Kidney (tissue), 14 donors: ENCODE measurements around the gene MPDZ. TPM values are rescaled to one million over a fixed set of nuclear protein-coding genes. Genes with fewer than 3 reads are reported as not detected.

Experiments
- DNase-seq, 5 donors: peaks; one replicate each; pipeline ENCODE4 v3.0.0-alpha.2; 2013 to 2020
- FAIRE-seq: peaks from 2 replicates; lab custom pipeline; 2012; peaks lifted over from hg19 to GRCh38; lab: Jason Lieb, UNC
- H3K27ac ChIP-seq, 2 donors: one replicate each; pipeline ENCODE4 v1.7.0; 2013; ENCODE audit warnings: low read depth in 2 of 2, low read length in 2 of 2, inconsistent platforms in 1 of 2
- H3K27me3 ChIP-seq: one replicate; pipeline ENCODE4 v1.7.1; 2013; ENCODE audit warnings: low read length, inconsistent platforms; ENCODE audit not compliant: control insufficient read depth, insufficient read depth
- H3K36me3 ChIP-seq, 3 donors: one replicate each; pipeline versions ENCODE4 v1.7.0 to v1.7.1; 2013; ENCODE audit warnings: low read length in 3 of 3, control low read depth in 1 of 3, inconsistent platforms in 1 of 3; ENCODE audit not compliant: insufficient read depth in 3 of 3, control insufficient read depth in 2 of 3
- H3K4me1 ChIP-seq, 3 donors: one replicate each; pipeline versions ENCODE4 v1.7.0 to v1.7.1; 2013; ENCODE audit warnings: low read length in 3 of 3, inconsistent platforms in 1 of 3, low read depth in 1 of 3; ENCODE audit not compliant: control insufficient read depth in 2 of 3, insufficient read depth in 2 of 3
- H3K4me3 ChIP-seq, 3 donors: one replicate each; pipeline versions ENCODE4 v1.7.0 to v1.8.1; 2013; ENCODE audit warnings: low read length in 3 of 3, control low read depth in 1 of 3, inconsistent platforms in 1 of 3
- H3K9ac ChIP-seq, 3 donors: one replicate each; pipeline versions ENCODE4 v1.7.0 to v1.7.1; 2013; ENCODE audit warnings: low read length in 3 of 3, control low read depth in 1 of 3, inconsistent platforms in 1 of 3
- H3K9me3 ChIP-seq, 3 donors: one replicate each; pipeline versions ENCODE4 v1.7.0 to v1.7.1; 2013; ENCODE audit warnings: low read length in 3 of 3, control low read depth in 1 of 3, inconsistent platforms in 1 of 3; ENCODE audit not compliant: control insufficient read depth in 2 of 3, insufficient read depth in 1 of 3
- intact Hi-C: fragments of 100-400 bp; cut with DNase I; formaldehyde crosslinking; loops from one replicate; pipeline ENCODE4 v1.11.1; 2022
- polyA plus RNA-seq: library from polyadenylated mRNA; stranded (reverse); fragments of 350-450 nt; fragmentation: Illumina TruSeq; extraction: RNeasy Lipid Tissue Mini Kit (QIAGEN cat#74804); gene quantifications from one replicate; pipeline ENCODE4 v1.2.3, GENCODE V29; 2014; ENCODE audit warnings: low read depth, low replicate concordance; ENCODE audit not compliant: insufficient read depth
- total RNA-seq: library from RNA; stranded (reverse); fragmentation: NEBNext Ultra II Directional; extraction: Animal tissue kit (Norgen Biotek cat#: 25700); gene quantifications from one replicate; pipeline ENCODE4 v1.2.1, GENCODE V29; 2021
- TF ChIP-seq, protein P1 (sequence below): IDR thresholded peaks from 3 replicates; pipeline ENCODE4 v1.5.1; 2012; ENCODE audit warnings: mild to moderate bottlenecking, moderate library complexity, borderline replicate concordance; ENCODE audit not compliant: insufficient read depth; ENCODE audit errors: extremely low read depth
- donor health status: control.
- donor health status: control.
- donor health status: control.
- donor health status: control.
- donor health status: control.
- donor health status: DM: yes; HTN: yes; CAD: no.
- donor health status: Normal renal cell carcinoma (clear cell type).

The MPDZ gene
- total and polyA plus RNA-seq, 2 donors from 2014 or later = 18.5 to 25.1 TPM

DNA sequence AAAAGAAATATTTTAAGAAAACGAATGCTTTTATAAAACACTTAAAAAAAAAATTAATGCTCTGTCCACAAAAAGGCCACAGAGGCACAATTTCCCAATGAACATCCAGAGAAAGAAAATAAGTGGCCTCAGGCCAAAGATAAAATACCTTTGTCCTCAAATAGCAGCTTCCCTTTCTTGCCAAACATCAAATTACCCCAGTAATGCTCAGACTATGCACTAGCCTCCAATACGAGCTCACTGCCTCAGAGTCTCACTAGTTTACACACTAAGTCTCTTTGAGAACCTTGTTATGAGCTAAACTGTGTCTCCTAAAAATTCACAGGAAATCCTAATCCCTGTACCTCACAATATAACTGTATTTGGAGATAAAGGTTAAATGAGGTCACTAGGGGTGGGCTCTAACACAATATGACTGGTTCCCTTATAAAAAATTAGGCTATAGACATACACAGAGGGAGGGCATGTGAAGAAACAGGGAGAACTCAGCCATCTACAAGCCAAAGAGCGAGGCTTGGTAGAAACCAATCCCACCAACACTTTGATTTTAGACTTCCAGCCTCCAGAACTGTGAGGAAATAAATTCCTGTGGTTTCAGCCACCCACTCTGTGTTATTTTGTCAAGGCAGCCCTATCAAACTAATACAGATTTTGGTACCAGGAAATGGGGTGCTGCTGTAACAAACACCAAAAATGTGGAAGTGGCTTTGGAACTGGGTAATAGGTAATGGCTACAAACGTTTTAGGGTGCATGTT is 4.4 kb downstream of the MPDZ start:
- Histone ChIP-seq H3K27me3 (no peaks in the 10 kb centered on the region), H3K9me3 (no peaks in the 10 kb centered on the region), H3K27ac (no peak overlapping the region), H3K9ac (no peak overlapping the region), H3K4me1 (no peaks in the 10 kb centered on the region), H3K36me3 (no peaks in the 10 kb centered on the region), H3K4me3 (no peak overlapping the region)
- intact Hi-C loops = no loop called here
- TF ChIP-seq, protein P1, sequence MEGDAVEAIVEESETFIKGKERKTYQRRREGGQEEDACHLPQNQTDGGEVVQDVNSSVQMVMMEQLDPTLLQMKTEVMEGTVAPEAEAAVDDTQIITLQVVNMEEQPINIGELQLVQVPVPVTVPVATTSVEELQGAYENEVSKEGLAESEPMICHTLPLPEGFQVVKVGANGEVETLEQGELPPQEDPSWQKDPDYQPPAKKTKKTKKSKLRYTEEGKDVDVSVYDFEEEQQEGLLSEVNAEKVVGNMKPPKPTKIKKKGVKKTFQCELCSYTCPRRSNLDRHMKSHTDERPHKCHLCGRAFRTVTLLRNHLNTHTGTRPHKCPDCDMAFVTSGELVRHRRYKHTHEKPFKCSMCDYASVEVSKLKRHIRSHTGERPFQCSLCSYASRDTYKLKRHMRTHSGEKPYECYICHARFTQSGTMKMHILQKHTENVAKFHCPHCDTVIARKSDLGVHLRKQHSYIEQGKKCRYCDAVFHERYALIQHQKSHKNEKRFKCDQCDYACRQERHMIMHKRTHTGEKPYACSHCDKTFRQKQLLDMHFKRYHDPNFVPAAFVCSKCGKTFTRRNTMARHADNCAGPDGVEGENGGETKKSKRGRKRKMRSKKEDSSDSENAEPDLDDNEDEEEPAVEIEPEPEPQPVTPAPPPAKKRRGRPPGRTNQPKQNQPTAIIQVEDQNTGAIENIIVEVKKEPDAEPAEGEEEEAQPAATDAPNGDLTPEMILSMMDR = no peak
- FAIRE-seq (no peak), DNase-seq (peak in 1 of 5 donors; percentile 18)

DNA sequence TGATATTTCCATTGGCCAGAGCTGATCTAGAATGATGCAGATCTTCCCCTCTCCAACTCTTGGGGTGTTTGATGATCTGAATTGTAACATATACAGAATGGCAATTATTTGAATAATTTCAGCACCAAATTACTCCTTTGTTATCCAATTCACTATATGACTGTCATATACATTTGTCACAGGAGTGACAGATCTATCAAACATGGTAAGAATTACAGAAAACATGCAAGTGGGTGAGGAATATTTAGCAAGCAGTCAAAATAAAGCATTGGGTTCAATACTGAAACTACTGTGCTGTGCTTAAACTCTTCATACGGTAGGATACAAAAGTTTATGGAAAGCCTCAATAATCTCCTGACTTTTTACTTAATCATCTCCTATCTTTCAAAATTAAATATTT is 8.8 kb downstream of the MPDZ start:
- Histone ChIP-seq H3K4me1 (no peaks in the 10 kb centered on the region), H3K27ac (no peak overlapping the region), H3K36me3 (no peaks in the 10 kb centered on the region), H3K27me3 (no peaks in the 10 kb centered on the region), H3K4me3 (no peak overlapping the region), H3K9me3 (no peaks in the 10 kb centered on the region), H3K9ac (no peak overlapping the region)
- intact Hi-C loops = no loop called here
- TF ChIP-seq, protein P1 = no peak
- FAIRE-seq = no peak
- DNase-seq = no peak

DNA sequence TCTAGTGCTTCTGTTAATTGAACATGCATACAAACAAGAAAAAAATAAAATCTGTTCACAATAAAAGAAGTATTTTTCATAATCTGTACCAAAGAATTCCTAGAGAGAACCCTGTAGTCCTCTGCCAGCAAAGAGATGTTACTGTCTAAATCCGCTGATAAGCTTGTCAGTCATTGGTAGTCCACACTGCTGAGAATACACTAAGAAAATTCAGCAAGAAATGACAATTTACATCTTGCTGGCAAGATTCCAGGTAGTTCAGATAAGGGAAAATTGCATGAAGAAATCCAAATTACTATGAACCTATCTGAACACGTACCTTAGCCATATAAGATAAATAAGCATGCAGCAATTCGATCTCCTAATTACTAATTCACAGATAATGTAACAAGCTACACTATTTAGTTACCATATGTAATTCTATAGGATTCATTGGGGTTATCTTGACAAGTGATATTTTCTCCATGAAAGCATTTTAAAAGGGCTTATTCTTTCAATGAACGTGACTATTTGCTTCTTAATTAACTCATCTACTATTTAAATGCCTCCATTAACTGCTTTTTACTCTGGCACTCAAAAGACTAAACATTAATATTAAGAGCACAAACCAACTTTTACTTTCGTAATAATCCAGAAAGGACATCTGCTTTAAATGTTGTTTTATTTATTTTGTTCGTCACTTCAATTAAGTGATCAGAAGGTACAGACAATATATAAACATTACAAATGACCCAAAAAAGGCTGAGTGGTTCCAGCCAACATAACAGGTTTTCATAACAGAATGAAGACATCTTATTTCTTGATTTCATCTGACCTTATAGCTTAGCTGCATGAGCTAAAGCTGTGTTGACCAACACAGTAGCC is 9.7 kb downstream of the MPDZ start:
- Histone ChIP-seq H3K36me3 (no peaks in the 10 kb centered on the region), H3K4me1 (no peaks in the 10 kb centered on the region), H3K27me3 (no peaks in the 10 kb centered on the region), H3K9ac (no peak overlapping the region), H3K9me3 (no peaks in the 10 kb centered on the region), H3K4me3 (no peak overlapping the region), H3K27ac (no peak overlapping the region)
- FAIRE-seq = no peak
- TF ChIP-seq, protein P1 = no peak
- no peak for DNase-seq
- intact Hi-C loops = no loop called here
